GM10266 (cell line): ENCODE results near the gene TXNRD3.

Experiments used
- DNase-seq: peaks from one replicate; pipeline ENCODE4 v3.0.0; 2012; ENCODE audit errors: extremely low spot score
- TF ChIP-seq, protein P1 (sequence below): IDR thresholded peaks from 2 replicates; pipeline ENCODE4 v1.5.1; 2012; ENCODE audit warnings: mild to moderate bottlenecking, low read depth; ENCODE audit not compliant: control insufficient read depth, insufficient read depth; ENCODE audit errors: missing control alignments

TXNRD3 gene

GRCh38 chr3:126580746-126581145 is 74.2 kb downstream of the TXNRD3 start:
- TF ChIP-seq, protein P1, sequence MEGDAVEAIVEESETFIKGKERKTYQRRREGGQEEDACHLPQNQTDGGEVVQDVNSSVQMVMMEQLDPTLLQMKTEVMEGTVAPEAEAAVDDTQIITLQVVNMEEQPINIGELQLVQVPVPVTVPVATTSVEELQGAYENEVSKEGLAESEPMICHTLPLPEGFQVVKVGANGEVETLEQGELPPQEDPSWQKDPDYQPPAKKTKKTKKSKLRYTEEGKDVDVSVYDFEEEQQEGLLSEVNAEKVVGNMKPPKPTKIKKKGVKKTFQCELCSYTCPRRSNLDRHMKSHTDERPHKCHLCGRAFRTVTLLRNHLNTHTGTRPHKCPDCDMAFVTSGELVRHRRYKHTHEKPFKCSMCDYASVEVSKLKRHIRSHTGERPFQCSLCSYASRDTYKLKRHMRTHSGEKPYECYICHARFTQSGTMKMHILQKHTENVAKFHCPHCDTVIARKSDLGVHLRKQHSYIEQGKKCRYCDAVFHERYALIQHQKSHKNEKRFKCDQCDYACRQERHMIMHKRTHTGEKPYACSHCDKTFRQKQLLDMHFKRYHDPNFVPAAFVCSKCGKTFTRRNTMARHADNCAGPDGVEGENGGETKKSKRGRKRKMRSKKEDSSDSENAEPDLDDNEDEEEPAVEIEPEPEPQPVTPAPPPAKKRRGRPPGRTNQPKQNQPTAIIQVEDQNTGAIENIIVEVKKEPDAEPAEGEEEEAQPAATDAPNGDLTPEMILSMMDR = no peak
- no peak for DNase-seq

DNA sequence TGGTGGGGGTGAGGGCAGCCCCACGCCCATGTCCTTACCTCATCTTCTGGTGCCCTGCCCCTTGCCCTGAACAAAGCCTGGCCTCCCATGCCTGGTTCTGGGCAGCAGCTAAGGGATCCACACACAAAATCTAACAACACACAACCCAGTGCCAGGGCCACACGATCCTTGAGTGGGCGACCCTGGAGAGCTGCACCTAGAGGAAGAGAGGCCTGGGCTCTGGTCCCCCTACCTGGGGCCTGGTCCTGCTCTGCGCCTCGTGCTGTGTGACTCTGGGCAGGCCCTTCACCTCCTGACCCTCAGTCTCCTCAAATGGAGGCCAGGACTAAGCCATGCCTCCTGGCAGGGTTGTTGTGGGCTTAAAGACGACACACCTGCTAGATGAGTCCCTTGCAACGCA is 76.2 kb downstream of the TXNRD3 start:
- no peak for DNase-seq

GRCh38 chr3:126577261-126577660 is 77.7 kb downstream of the TXNRD3 start:
- DNase-seq = no peak
- TF ChIP-seq, protein P1 = no peak

More for the DNA sequence above, 76.2 kb downstream of the TXNRD3 start:
- TF ChIP-seq, protein P1 = no peak

DNA sequence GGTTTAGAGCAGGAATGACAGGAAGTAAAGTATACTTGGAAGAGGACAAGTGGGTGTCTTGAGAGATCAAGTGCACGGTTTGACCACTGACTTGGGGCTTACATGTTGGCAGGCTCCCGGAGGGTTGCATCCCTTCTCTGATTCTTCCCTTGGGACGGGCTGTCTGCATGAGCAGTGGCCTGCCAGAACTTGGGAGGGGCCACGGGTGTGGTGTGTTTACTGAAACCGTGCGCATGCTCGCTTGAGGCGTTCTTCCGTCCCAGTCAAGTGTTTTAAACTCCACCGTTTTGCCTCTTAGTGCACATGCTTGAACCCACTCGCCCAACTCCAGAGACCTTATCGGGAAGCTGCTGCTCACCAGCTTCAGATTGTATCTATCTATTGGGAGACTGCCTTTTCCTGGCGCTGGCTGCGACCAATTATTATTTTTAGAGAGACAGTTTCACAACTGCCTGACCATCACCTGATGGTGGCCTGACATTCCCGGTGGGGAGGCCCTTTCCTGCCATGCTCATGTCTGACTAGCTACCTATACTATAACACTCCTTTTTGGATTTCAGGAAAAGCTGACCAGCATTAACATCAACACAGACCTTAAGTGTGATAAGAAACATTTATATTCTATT is 81.3 kb downstream of the TXNRD3 start:
- TF ChIP-seq, protein P1 = no peak
- DNase-seq = no peak

GRCh38 chr3:126571078-126571477 is 83.8 kb downstream of the TXNRD3 start:
- DNase-seq = no peak
- TF ChIP-seq, protein P1 = no peak

- TF ChIP-seq, protein P1 = no peak
- DNase-seq = no peak
These were observed 84.8 kb downstream of the TXNRD3 start for GRCh38 chr3:126570103-126570541.

DNA sequence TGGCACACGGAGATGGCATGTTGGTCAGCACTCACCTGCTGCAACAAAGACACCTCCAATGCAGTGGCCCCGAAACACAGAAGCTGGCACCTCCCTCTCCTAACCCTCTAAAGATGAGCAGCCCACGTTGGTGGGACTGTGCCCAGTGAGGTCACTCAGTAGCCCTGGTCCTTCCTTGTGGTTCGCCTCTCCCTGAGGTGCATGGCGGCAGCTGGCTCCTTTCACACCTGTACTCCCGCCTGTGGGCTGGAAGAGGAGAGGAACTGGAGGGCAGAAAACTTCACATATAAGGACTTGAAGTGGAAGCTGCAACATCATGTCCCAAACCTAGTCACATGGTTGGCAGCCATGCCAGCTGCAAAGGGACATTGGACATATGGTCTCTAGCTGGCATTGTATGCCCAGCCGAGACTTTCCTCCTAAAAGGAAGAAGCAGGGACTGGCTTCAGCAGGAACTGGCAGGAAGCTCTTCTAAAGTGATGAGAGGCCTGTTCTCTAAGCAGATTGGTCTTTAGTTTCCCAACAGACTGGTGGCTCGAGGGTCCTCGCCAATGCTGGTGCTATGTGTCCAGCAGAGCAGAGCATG is 85.4 kb downstream of the TXNRD3 start:
- TF ChIP-seq, protein P1 = no peak
- no peak for DNase-seq
